Keratinocyte (primary cell): ENCODE results near the gene PPP1R36. TPM values are rescaled to one million over a fixed set of nuclear protein-coding genes. Genes with fewer than 3 reads are reported as not detected.

Experiments used
- DNase-seq: peaks from one replicate; pipeline ENCODE4 v3.0.0-alpha.2; 2011; ENCODE audit warnings: low read depth, missing footprints, low spot score
- FAIRE-seq: peaks from 2 replicates; lab custom pipeline; 2011; peaks lifted over from hg19 to GRCh38; lab: Jason Lieb, UNC
- H2AFZ ChIP-seq: 2 replicates; pipeline ENCODE4 v1.6.0; 2012; ENCODE audit warnings: low read length, control low read depth, inconsistent platforms; ENCODE audit not compliant: control insufficient read depth
- H3K27ac ChIP-seq: 2 replicates; pipeline ENCODE4 v1.5.1; 2011; ENCODE audit warnings: low read length; ENCODE audit not compliant: control insufficient read depth, insufficient read depth
- H3K27me3 ChIP-seq: 3 replicates; pipeline ENCODE4 v1.6.0; 2011; ENCODE audit warnings: low read length; ENCODE audit not compliant: control insufficient read depth, insufficient read depth; ENCODE audit errors: extremely low read depth
- H3K36me3 ChIP-seq, 2 experiments: 2 replicates in 1 of 2; 3 replicates in 1 of 2; pipeline ENCODE4 v1.5.1; 2011; ENCODE audit warnings: low read length in 2 of 2, mild to moderate bottlenecking in 1 of 2; ENCODE audit not compliant: control insufficient read depth in 2 of 2, insufficient read depth in 2 of 2; ENCODE audit errors: extremely low read depth in 1 of 2
- H3K4me1 ChIP-seq: 3 replicates; pipeline ENCODE4 v1.5.1; 2011; ENCODE audit warnings: low read length; ENCODE audit not compliant: control insufficient read depth, insufficient read depth; ENCODE audit errors: extremely low read depth
- H3K4me2 ChIP-seq: 3 replicates; pipeline ENCODE4 v1.6.0; 2011; ENCODE audit warnings: low read depth, low read length; ENCODE audit not compliant: control insufficient read depth, insufficient read depth; ENCODE audit errors: extremely low read depth
- H3K4me3 ChIP-seq, 3 experiments: fragments of 200-600 bp in 1 of 3; sonication (generic) in 1 of 3; 2 replicates in 2 of 3; 3 replicates in 1 of 3; pipeline ENCODE4 v1.5.1; 2011 to 2016; ENCODE audit warnings: low read length in 3 of 3, mild to moderate bottlenecking in 3 of 3, control low read depth in 2 of 3, inconsistent platforms in 1 of 3, low read depth in 1 of 3, mixed read lengths in 1 of 3, mixed run types in 1 of 3, moderate library complexity in 1 of 3; ENCODE audit not compliant: control insufficient read depth in 2 of 3, insufficient read depth in 2 of 3; ENCODE audit errors: extremely low read depth in 1 of 3
- H3K79me2 ChIP-seq: 2 replicates; pipeline ENCODE4 v1.6.0; 2012; ENCODE audit warnings: low read length; ENCODE audit not compliant: control insufficient read depth, insufficient read depth
- H3K9ac ChIP-seq: 3 replicates; pipeline ENCODE4 v1.6.0; 2011; ENCODE audit warnings: low read length; ENCODE audit not compliant: control insufficient read depth, insufficient read depth; ENCODE audit errors: extremely low read depth
- H3K9me1 ChIP-seq: 3 replicates; pipeline ENCODE4 v1.6.0; 2011; ENCODE audit warnings: low read length; ENCODE audit not compliant: control insufficient read depth, insufficient read depth; ENCODE audit errors: extremely low read depth
- H3K9me3 ChIP-seq: 2 replicates; pipeline ENCODE4 v1.5.1; 2012; ENCODE audit warnings: low read depth, low read length; ENCODE audit not compliant: control insufficient read depth
- H4K20me1 ChIP-seq: 3 replicates; pipeline ENCODE4 v1.6.0; 2011; ENCODE audit warnings: low read length; ENCODE audit not compliant: control insufficient read depth, insufficient read depth; ENCODE audit errors: extremely low read depth
- EZH2 ChIP-seq: IDR thresholded peaks from one replicate; pipeline ENCODE4 v1.6.1; 2012; ENCODE audit warnings: inconsistent platforms, mild to moderate bottlenecking, low read length, moderate library complexity
- dilution Hi-C: fragments of 300-500 bp; cut with MboI; formaldehyde crosslinking; loops from one replicate; pipeline ENCODE4 v1.7.0; 2020; ENCODE audit warnings: low sequenced_read_pairs; ENCODE audit not compliant: extremely low pct_ligation_motif_present
- polyA plus RNA-seq, 5 experiments: library from polyadenylated mRNA; depleted of rRNA in 3 of 5; stranded (reverse) in 3 of 5; stranded (forward) in 1 of 5; unstranded in 1 of 5; fragments of >200 nt; gene quantifications; 1 replicate in 1 of 5; 2 replicates in 3 of 5; 3 replicates in 1 of 5; pipeline versions ENCODE4 v1.2.1 to v1.2.3, GENCODE V29; 2011 to 2012; ENCODE audit warnings: missing spikeins in 2 of 5, low read depth in 1 of 5, low replicate concordance in 1 of 5
- TF ChIP-seq, protein P1 (sequence below), 3 experiments: IDR thresholded peaks in 1 of 3; conservative IDR thresholded peaks in 1 of 3; optimal IDR thresholded peaks in 1 of 3; 2 replicates in 2 of 3; 3 replicates in 1 of 3; pipeline versions ENCODE3 to v1.5.1; 2011; ENCODE audit warnings: low read length in 3 of 3, mild to moderate bottlenecking in 3 of 3, moderate library complexity in 2 of 3, control low read depth in 1 of 3, inconsistent platforms in 1 of 3; ENCODE audit not compliant: insufficient read depth in 2 of 3; ENCODE audit errors: extremely low read depth in 1 of 3

Gene PPP1R36
- polyA plus RNA-seq, 1 donor (not counting 4 experiments of a cell fraction or from before 2014, with no cell fraction given), result 0.81 TPM

DNA sequence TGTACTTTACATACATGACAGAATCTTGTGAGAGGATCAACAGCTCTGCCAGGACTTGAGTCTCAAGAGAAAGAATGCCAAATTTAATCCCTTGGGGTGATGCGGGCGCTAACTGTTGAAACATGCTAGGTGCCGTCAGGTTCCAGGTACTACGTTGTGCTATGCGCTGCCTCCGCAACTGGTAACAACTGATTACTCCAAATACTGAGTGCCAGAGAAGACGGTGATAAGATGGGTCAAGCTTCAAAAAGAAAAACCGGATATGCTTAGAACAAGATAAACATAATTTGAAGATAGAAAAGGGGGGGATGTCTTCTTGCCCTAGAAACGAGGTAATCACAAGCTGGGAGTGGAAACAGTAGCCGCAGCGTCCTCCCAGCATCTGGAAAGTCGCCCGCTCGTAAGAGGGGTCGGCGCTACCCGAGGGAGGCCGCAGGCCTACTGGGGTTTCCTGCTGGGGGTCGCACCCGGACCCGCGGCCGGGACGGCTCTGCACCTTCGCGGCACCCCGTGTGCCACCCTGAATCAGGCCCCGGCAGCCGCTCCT, 46.8 kb upstream of the PPP1R36 start:
- peak overlapping the region; percentile 83 for H3K4me2 ChIP-seq
- peaks cover 0 to 4% of the 10 kb centered on the region in 2 experiments for H3K36me3 ChIP-seq
- no peaks in the 10 kb centered on the region for H3K9me3 ChIP-seq
- no peaks in the 10 kb centered on the region for H3K27me3 ChIP-seq
- TF ChIP-seq, protein P1, sequence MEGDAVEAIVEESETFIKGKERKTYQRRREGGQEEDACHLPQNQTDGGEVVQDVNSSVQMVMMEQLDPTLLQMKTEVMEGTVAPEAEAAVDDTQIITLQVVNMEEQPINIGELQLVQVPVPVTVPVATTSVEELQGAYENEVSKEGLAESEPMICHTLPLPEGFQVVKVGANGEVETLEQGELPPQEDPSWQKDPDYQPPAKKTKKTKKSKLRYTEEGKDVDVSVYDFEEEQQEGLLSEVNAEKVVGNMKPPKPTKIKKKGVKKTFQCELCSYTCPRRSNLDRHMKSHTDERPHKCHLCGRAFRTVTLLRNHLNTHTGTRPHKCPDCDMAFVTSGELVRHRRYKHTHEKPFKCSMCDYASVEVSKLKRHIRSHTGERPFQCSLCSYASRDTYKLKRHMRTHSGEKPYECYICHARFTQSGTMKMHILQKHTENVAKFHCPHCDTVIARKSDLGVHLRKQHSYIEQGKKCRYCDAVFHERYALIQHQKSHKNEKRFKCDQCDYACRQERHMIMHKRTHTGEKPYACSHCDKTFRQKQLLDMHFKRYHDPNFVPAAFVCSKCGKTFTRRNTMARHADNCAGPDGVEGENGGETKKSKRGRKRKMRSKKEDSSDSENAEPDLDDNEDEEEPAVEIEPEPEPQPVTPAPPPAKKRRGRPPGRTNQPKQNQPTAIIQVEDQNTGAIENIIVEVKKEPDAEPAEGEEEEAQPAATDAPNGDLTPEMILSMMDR (optimal IDR thresholded peaks at IDR 0.05 in 1 of 3, IDR thresholded peaks at IDR 0.05 in 1 of 3, conservative IDR thresholded peaks at IDR 0.05 in 1 of 3; ENCODE audit: extremely low read depth in 1 of 3, insufficient read depth in 2 of 3, low read length in 3 of 3), result no peak
- TF ChIP-seq EZH2, result no peak
- DNase-seq (no peak), FAIRE-seq (no peak)
- peaks cover 38% of the 10 kb centered on the region for H3K4me1 ChIP-seq
- dilution Hi-C loops, result no loop called here
- peak overlapping the region; percentile 74 for H2AFZ ChIP-seq
- peaks cover 46% of the 10 kb centered on the region for H3K79me2 ChIP-seq
- peaks cover 3% of the 10 kb centered on the region for H3K9me1 ChIP-seq
- peak overlapping the region; percentile 66 to 88 (median 79) for H3K4me3 ChIP-seq
- H4K20me1 ChIP-seq, result peaks cover 5% of the 10 kb centered on the region
- peak overlapping the region; percentile 97 for H3K27ac ChIP-seq
- peak overlapping the region; percentile 97 for H3K9ac ChIP-seq

DNA sequence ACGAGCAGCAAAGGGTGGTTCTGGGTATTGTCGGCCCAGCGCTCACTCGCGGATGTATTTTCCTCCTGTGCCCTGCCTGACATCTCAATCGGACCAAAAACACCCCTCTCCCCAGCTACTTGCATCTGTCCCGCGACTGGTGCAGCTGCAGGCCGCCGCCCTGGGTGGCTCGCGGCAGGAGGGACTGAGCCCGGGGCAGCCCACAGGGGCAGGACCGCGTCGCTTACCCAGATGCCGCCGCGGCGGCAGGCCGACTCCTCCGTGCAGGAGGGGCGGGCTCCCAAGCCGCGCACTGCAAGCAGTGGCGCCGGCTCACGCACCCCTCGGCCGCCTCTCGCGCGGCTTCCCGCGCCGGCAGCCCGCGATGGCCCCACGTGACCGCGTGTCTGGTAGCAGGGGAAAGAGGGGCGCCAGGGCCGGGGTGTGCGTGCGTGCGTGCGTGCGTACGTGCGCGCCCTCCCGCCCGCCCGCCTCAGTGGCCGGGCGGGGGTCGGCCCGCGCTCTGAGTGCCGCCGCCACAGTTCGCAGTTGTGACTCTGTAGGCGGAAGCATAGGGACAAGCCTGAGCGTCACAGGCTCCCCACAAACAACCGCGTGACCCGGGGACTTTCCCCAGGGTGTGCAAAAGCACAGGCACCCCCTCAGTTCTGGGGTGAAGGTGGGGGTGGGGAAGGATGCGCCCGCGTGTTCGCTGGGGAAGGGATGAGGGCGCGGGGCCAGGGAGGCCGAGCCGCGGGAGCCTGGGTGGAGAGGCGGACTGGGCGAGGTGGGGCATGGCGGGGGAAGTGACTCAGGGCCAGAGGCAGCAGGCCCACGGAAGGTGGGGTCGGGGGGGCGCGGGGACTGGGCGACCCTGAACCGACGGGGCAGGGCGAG, 46.1 kb upstream of the PPP1R36 start, which contains the start of gene ZBTB25:
ZBTB25 (minus strand) TSS at position 405 of the 876 bp plus-strand sequence. CDS start 13,305 bp downstream, outside the sequence.
- no peak for FAIRE-seq
- dilution Hi-C loops, result no loop called here
- no peaks in the 10 kb centered on the region for H3K9me3 ChIP-seq

More for the DNA sequence above, 46.1 kb upstream of the PPP1R36 start, which contains the start of gene ZBTB25:
- peaks cover 43% of the 10 kb centered on the region for H3K4me1 ChIP-seq
- H2AFZ ChIP-seq, result peak within 1 kb of the TSS; percentile 74
- no peaks in the 10 kb centered on the region for H3K27me3 ChIP-seq
- H3K4me2 ChIP-seq, result peak within 1 kb of the TSS; percentile 83
- peaks cover 0 to 4% of the 10 kb centered on the region in 2 experiments for H3K36me3 ChIP-seq
- TF ChIP-seq EZH2, result no peak
- TF ChIP-seq, protein P1 (optimal IDR thresholded peaks at IDR 0.05 in 1 of 3, IDR thresholded peaks at IDR 0.05 in 1 of 3, conservative IDR thresholded peaks at IDR 0.05 in 1 of 3; ENCODE audit: extremely low read depth in 1 of 3, insufficient read depth in 2 of 3, low read length in 3 of 3), result no peak
- DNase-seq, result peak; percentile 63
- H4K20me1 ChIP-seq, result peaks cover 5% of the 10 kb centered on the region
- peaks cover 52% of the 10 kb centered on the region for H3K79me2 ChIP-seq
- peak within 1 kb of the TSS; percentile 97 for H3K9ac ChIP-seq
- H3K27ac ChIP-seq, result peak within 1 kb of the TSS; percentile 97
- peaks cover 3% of the 10 kb centered on the region for H3K9me1 ChIP-seq
- H3K4me3 ChIP-seq, result peak within 1 kb of the TSS; percentile 66 to 88 (median 88)
